GM23248 (cell line): Measurements from ENCODE around the gene AQP9.

Source experiments
- EZH2 ChIP-seq: fragments of 200-600 bp; sonication (generic); IDR thresholded peaks from 2 replicates; pipeline ENCODE4 v1.6.1; 2018; ENCODE audit warnings: antibody characterized with exemption, mild to moderate bottlenecking; ENCODE audit not compliant: insufficient read depth, poor library complexity, severe bottlenecking
- EZH2phosphoT487 ChIP-seq: fragments of 200-600 bp; sonication (generic); IDR thresholded peaks from 2 replicates; pipeline ENCODE4 v1.6.1; 2018; ENCODE audit warnings: antibody characterized with exemption, moderate library complexity, mild to moderate bottlenecking, low read depth; ENCODE audit not compliant: insufficient read depth

GRCh38 chr15:58201516-58201915 lies 63.3 kb downstream of the AQP9 start:
- TF ChIP-seq EZH2phosphoT487 (no peak), EZH2 (no peak)
